Measurements from ENCODE around the gene MYO1C.

Gene MYO1C

DNA sequence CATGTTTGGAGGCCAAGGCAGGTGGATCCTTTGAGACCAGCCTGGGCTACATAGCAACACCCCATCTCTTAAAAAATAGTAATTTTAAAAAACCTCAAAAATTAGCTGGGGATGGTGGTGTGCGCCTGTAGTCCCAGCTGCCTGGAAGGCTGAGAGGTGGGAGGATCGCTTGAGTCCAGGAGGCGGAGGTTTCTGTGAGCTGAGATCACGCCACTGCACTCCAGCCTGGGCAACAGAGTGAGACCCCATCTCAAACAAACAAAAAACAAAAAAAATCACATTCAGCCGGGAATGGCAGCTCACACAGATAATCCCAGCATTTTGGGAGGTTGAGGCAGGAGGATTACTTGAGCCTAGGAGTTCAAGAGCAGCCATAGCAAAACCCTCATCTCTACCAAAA lies 76.1 kb downstream of the MYO1C start:
- DNase-seq, result no peak

DNA sequence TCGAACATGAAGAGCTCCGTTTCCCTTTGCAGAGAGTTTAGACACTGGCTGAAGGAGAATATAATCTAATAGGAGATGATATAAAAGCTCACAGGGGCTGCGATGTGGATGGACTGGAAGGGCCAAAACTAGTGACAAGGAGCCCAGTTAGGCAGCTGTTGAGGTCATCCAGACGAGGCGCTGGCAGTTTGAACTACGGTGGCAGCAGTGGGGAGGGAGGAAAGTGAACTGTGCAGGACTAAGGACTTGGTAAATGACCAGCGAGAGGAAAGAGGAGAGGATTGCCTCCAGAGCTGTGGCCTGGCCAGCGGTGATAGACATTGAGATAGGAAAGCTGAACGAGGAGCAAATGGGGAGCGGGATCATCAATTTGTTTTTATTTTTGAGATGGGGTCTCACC lies 77.9 kb downstream of the MYO1C start:
- no peak for DNase-seq

Measured in MV-4-11 (cell line).